HepG2 (cell line): ENCODE data around the gene TIMP3. TPM values are rescaled to one million over a fixed set of nuclear protein-coding genes. Genes with fewer than 3 reads are reported as not detected.

Experiments used
- BRD4 ChIP-seq: sonication (generic); formaldehyde crosslinking; IDR thresholded peaks from 2 replicates; pipeline ENCODE4 v1.4.0; 2020; ENCODE audit warnings: missing genetic modification reagents
- CAMTA2 ChIP-seq: sonication (generic); formaldehyde crosslinking; IDR thresholded peaks from 2 replicates; pipeline ENCODE4 v1.4.0; 2020; ENCODE audit warnings: mild to moderate bottlenecking, missing genetic modification reagents, borderline replicate concordance
- CBX5 ChIP-seq: sonication (generic); formaldehyde crosslinking; IDR thresholded peaks from 2 replicates; pipeline ENCODE4 v1.4.0; 2020; ENCODE audit warnings: missing genetic modification reagents, borderline replicate concordance
- CCAR2 ChIP-seq: fragments of 200-400 bp; formaldehyde crosslinking; optimal IDR thresholded peaks from 2 replicates; pipeline ENCODE3; 2018; ENCODE audit warnings: low read depth, mild to moderate bottlenecking, low read length, moderate library complexity
- DBP ChIP-seq: sonication (generic); formaldehyde crosslinking; IDR thresholded peaks from 2 replicates; pipeline ENCODE4 v1.4.0; 2020; ENCODE audit warnings: missing genetic modification reagents; ENCODE audit errors: not compliant biosample characterization
- IRF1 ChIP-seq: sonication (generic); formaldehyde crosslinking; IDR thresholded peaks from 2 replicates; pipeline ENCODE4 v1.4.0; 2020; ENCODE audit warnings: low read depth, mild to moderate bottlenecking, missing genetic modification reagents
- KDM6A ChIP-seq: IDR thresholded peaks from 2 replicates; pipeline ENCODE4 v1.6.1; 2016; ENCODE audit warnings: low read depth
- KLF11 ChIP-seq: IDR thresholded peaks from 2 replicates; pipeline ENCODE4 v1.6.1; 2016; ENCODE audit warnings: missing compliant biosample characterization
- MAFF ChIP-seq: IDR thresholded peaks from 2 replicates; pipeline ENCODE4 v1.6.1; 2011; ENCODE audit warnings: low read depth, low read length, improper control_type of control experiment
- NFYB ChIP-seq: sonication (generic); formaldehyde crosslinking; IDR thresholded peaks from 2 replicates; pipeline ENCODE4 v1.4.0; 2020; ENCODE audit warnings: missing genetic modification reagents
- NPAS2 ChIP-seq: sonication (generic); formaldehyde crosslinking; IDR thresholded peaks from 2 replicates; pipeline ENCODE4 v1.8.0; 2022; ENCODE audit warnings: mild to moderate bottlenecking, missing genetic modification reagents, borderline replicate concordance
- PAF1 ChIP-seq: IDR thresholded peaks from 2 replicates; pipeline ENCODE4 v1.6.1; 2016; ENCODE audit warnings: missing genetic modification reagents, missing compliant biosample characterization
- RBFOX2 ChIP-seq: fragments of 200-400 bp; formaldehyde crosslinking; IDR thresholded peaks from 2 replicates; pipeline ENCODE4 v1.6.1; 2017; ENCODE audit warnings: low read depth, mild to moderate bottlenecking, low read length
- RBM22 ChIP-seq: fragments of 200-400 bp; formaldehyde crosslinking; optimal IDR thresholded peaks from 2 replicates; pipeline ENCODE3; 2017; ENCODE audit warnings: mild to moderate bottlenecking, low read length, moderate library complexity
- SAFB2 ChIP-seq: sonication (generic); formaldehyde crosslinking; IDR thresholded peaks from 2 replicates; pipeline ENCODE4 v1.5.1; 2020; ENCODE audit warnings: missing genetic modification reagents, low read depth, mild to moderate bottlenecking, borderline replicate concordance
- TAF15 ChIP-seq: fragments of 200-400 bp; formaldehyde crosslinking; IDR thresholded peaks from one replicate; pipeline ENCODE4 v1.6.1; 2018; ENCODE audit warnings: mild to moderate bottlenecking, low read depth, low read length; ENCODE audit not compliant: poor library complexity, severe bottlenecking
- TEF ChIP-seq: sonication (generic); formaldehyde crosslinking; IDR thresholded peaks from 2 replicates; pipeline ENCODE4 v1.5.0; 2020; ENCODE audit warnings: missing genetic modification reagents
- USF2 ChIP-seq, 2 experiments: sonication (generic) in 1 of 2; formaldehyde crosslinking in 1 of 2; IDR thresholded peaks; 2 replicates each; pipeline versions ENCODE4 v1.5.1 to v1.6.1; 2011 to 2020; ENCODE audit warnings: borderline replicate concordance in 1 of 2, low read depth in 1 of 2, low read length in 1 of 2, mild to moderate bottlenecking in 1 of 2, missing genetic modification reagents in 1 of 2, moderate library complexity in 1 of 2
- ZNF30 ChIP-seq: sonication (generic); formaldehyde crosslinking; IDR thresholded peaks from 2 replicates; pipeline ENCODE4 v1.5.0; 2020; ENCODE audit warnings: mild to moderate bottlenecking, missing genetic modification reagents
- ZNF326 ChIP-seq: sonication (generic); formaldehyde crosslinking; IDR thresholded peaks from 2 replicates; pipeline ENCODE4 v1.4.0; 2020; ENCODE audit warnings: missing genetic modification reagents, borderline replicate concordance
- ZNF432 ChIP-seq: sonication (generic); formaldehyde crosslinking; IDR thresholded peaks from 2 replicates; pipeline ENCODE4 v1.5.0; 2020; ENCODE audit warnings: missing genetic modification reagents, mild to moderate bottlenecking, borderline replicate concordance
- ZNF446 ChIP-seq: sonication (generic); formaldehyde crosslinking; IDR thresholded peaks from 2 replicates; pipeline ENCODE4 v1.5.0; 2020; ENCODE audit warnings: mild to moderate bottlenecking, missing genetic modification reagents
- ZNF496 ChIP-seq: sonication (generic); formaldehyde crosslinking; IDR thresholded peaks from 2 replicates; pipeline ENCODE4 v1.8.1; 2023; ENCODE audit warnings: mild to moderate bottlenecking, moderate library complexity, missing genetic modification reagents; ENCODE audit not compliant: insufficient replicate concordance
- ZNF75D ChIP-seq: sonication (generic); formaldehyde crosslinking; IDR thresholded peaks from 2 replicates; pipeline ENCODE4 v1.8.1; 2023; ENCODE audit warnings: missing genetic modification reagents, mild to moderate bottlenecking, borderline replicate concordance
- ZNF780A ChIP-seq: sonication (generic); formaldehyde crosslinking; IDR thresholded peaks from 2 replicates; pipeline ENCODE4 v1.8.0; 2022; ENCODE audit warnings: mild to moderate bottlenecking, missing genetic modification reagents, moderate library complexity
- polyA plus RNA-seq, 8 experiments: library from polyadenylated mRNA; depleted of rRNA in 3 of 8; stranded (reverse) in 7 of 8; unstranded in 1 of 8; fragments of >200 nt; fragmentation: Illumina TruSeq in 4 of 8; extraction: Trizol in 4 of 8; gene quantifications; 2 replicates each; pipeline versions ENCODE4 v1.2.1 to v1.2.3, GENCODE V29; 2011 to 2016; ENCODE audit warnings: low read depth in 4 of 8, missing spikeins in 1 of 8, mixed read lengths in 1 of 8; ENCODE audit not compliant: insufficient read depth in 1 of 8
- total RNA-seq, 5 experiments: library from RNA; depleted of rRNA; stranded (reverse); fragments of >200 nt; fragmentation: Illumina TruSeq; extraction: Trizol; gene quantifications; 2 replicates each; pipeline ENCODE4 v1.2.3, GENCODE V29; 2016; ENCODE audit warnings: low read depth in 1 of 5
- TF ChIP-seq, protein P1 (sequence below): sonication (generic); formaldehyde crosslinking; IDR thresholded peaks from 2 replicates; pipeline ENCODE4 v1.4.0; 2020; ENCODE audit warnings: missing genetic modification reagents

The TIMP3 gene
- total and polyA plus RNA-seq, 2 of the 13 experiments (the other 11 are each of a cell fraction or from before 2014, with no cell fraction given): 57.3 to 86.6 TPM

- TF ChIP-seq USF2 (IDR thresholded peaks at IDR 0.05; ENCODE audit: low read depth, low read length): no peak
- no peak for TF ChIP-seq USF2 (CRISPR knock-in tag; IDR thresholded peaks at IDR 0.05; ENCODE audit: borderline replicate concordance)
- TF ChIP-seq RBFOX2: peak; percentile 68
- no peak for TF ChIP-seq ZNF75D
- no peak for TF ChIP-seq KDM6A (CRISPR knock-in tag)
- TF ChIP-seq CAMTA2 (CRISPR knock-in tag): no peak
- TF ChIP-seq NPAS2 (CRISPR knock-in tag): no peak
- no peak for TF ChIP-seq RBM22
- no peak for TF ChIP-seq ZNF30 (CRISPR knock-in tag)
- no peak for TF ChIP-seq ZNF432 (CRISPR knock-in tag)
- TF ChIP-seq SAFB2 (CRISPR knock-in tag): no peak
- no peak for TF ChIP-seq CBX5
- no peak for TF ChIP-seq IRF1
- TF ChIP-seq CCAR2: no peak
- TF ChIP-seq ZNF496 (CRISPR knock-in tag): no peak
- TF ChIP-seq TEF (CRISPR knock-in tag): no peak
- TF ChIP-seq NFYB (CRISPR knock-in tag): no peak
- TF ChIP-seq BRD4 (CRISPR knock-in tag): no peak
- no peak for TF ChIP-seq PAF1 (CRISPR knock-in tag)
- TF ChIP-seq KLF11 (CRISPR knock-in tag): no peak
- TF ChIP-seq ZNF326: no peak
- TF ChIP-seq DBP: no peak
- TF ChIP-seq TAF15: no peak
- no peak for TF ChIP-seq ZNF446 (CRISPR knock-in tag)
- no peak for TF ChIP-seq MAFF
- TF ChIP-seq, protein P1, sequence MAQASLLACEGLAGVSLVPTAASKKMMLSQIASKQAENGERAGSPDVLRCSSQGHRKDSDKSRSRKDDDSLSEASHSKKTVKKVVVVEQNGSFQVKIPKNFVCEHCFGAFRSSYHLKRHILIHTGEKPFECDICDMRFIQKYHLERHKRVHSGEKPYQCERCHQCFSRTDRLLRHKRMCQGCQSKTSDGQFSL (CRISPR knock-in tag): peak; percentile 45; the same call in 1 of the 2 replicates
- TF ChIP-seq ZNF780A (CRISPR knock-in tag): 0 out of 2 replicates have a peak, but pooled peaks have one; percentile 39
Measured at GRCh38 chr22:32803020-32803737, 1.7 kb downstream of the TIMP3 start (continued).
